Sigmoid colon (tissue), 4 donors: Measurements from ENCODE around the gene TRDMT1.

ENCODE experiments used
- CTCF ChIP-seq, 4 experiments: fragments of 450-650 bp in 3 of 4; fragments of 200-600 bp in 1 of 4; IDR thresholded peaks; one replicate each; pipeline ENCODE4 v1.5.1; 2016 to 2019; ENCODE audit warnings: antibody characterized with exemption in 4 of 4, mild to moderate bottlenecking in 3 of 4, moderate library complexity in 2 of 4
- EP300 ChIP-seq, 4 donors: sonication (generic); formaldehyde crosslinking; IDR thresholded peaks; one replicate each; pipeline ENCODE4 v1.6.1; 2017; ENCODE audit warnings: antibody characterized with exemption in 4 of 4
- POLR2A ChIP-seq, 2 donors: fragments of 450-650 bp; IDR thresholded peaks; one replicate each; pipeline ENCODE4 v1.6.1; 2016; ENCODE audit warnings: antibody characterized with exemption in 2 of 2, mild to moderate bottlenecking in 2 of 2, moderate library complexity in 2 of 2
- POLR2AphosphoS5 ChIP-seq, 4 donors: sonication (generic); formaldehyde crosslinking; IDR thresholded peaks; one replicate each; pipeline ENCODE4 v1.6.1; 2017; ENCODE audit warnings: antibody characterized with exemption in 4 of 4

DNA sequence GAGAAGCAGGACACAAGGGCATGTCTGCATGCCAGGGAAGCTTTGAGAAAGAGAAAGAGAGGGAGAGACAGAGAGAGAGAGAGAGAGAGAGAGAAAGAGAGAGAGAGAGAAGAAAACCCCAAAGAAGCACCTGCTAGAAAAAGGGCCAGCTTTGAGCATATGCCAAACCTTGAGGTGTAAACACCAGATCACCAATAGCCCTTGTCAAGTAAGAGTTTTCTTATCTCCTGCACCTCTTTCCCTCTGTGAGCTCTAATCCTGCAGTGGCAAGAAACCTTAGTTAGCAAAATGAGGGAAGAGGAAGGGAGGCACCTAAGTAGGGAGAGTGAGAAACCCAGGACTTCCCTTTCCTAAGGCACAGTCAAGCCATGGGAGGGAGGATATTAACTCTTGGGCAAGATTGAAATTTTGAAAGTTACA, 11.3 kb upstream of the TRDMT1 start:
- TF ChIP-seq POLR2A (IDR thresholded peaks at IDR 0.05) (no peak), CTCF (IDR thresholded peaks at IDR 0.05) (no peak), EP300 (IDR thresholded peaks at IDR 0.05) (no peak), POLR2AphosphoS5 (IDR thresholded peaks at IDR 0.05) (no peak)
